Measurements from ENCODE around the gene OR5B17.

Gene OR5B17

GRCh38 chr11:58354727-58355126, 4.1 kb downstream of the OR5B17 start:
- no peak for TF ChIP-seq CTCF (IDR thresholded peaks at IDR 0.05; ENCODE audit: borderline replicate concordance, insufficient read depth, low read depth, low read length)
- no peak overlapping the region for H3K4me3 ChIP-seq (ENCODE audit: low read depth, low read length)

DNA sequence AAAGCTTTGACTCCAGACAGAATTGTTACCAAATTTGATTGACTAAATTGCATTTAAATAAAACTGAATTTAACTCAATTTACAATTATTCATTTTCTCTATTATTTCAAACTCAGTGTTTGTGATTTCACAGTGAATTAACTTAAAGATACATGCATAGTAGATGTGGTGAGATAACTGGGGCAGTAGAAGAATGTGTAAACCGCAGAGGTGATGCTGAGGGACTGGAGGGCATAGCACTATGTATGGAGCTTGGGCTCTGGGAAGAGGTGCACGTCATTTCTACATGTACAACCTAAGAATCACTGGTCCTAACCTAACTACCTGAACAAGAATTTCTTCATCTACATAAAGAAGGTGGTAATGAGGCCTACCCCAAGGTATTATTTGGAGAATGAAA, 13.7 kb downstream of the OR5B17 start:
- TF ChIP-seq CTCF (IDR thresholded peaks at IDR 0.05; ENCODE audit: borderline replicate concordance, insufficient read depth, low read depth, low read length): no peak
- H3K4me3 ChIP-seq (ENCODE audit: low read depth, low read length): no peak overlapping the region

- TF ChIP-seq CTCF (IDR thresholded peaks at IDR 0.05; ENCODE audit: borderline replicate concordance, insufficient read depth, low read depth, low read length): no peak
- no peak overlapping the region for H3K4me3 ChIP-seq (ENCODE audit: low read depth, low read length)
Measured at GRCh38 chr11:58334708-58335107, 24.2 kb downstream of the OR5B17 start.

GRCh38 chr11:58330861-58331260, 28.0 kb downstream of the OR5B17 start:
- H3K4me3 ChIP-seq (ENCODE audit: low read depth, low read length): no peak overlapping the region
- TF ChIP-seq CTCF (IDR thresholded peaks at IDR 0.05; ENCODE audit: borderline replicate concordance, insufficient read depth, low read depth, low read length): no peak

DNA sequence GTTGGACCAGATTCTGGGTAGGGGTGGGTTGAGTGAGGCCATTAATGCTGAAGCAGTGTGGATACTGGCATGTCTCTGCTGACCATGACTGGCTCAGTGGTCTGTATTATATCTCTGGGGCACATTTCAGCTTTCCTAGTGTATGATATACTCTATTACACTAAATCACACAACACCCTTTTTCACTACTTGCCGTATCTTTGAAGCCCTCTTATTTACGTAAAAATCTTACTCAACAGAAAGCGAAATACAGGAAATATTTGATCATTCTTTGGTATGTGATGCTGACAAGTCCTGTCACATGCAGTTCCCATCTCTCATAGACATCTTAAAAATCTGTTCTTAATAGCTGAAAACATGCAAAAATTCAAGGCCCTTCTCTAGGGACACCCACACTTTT, 40.3 kb downstream of the OR5B17 start:
- H3K4me3 ChIP-seq (ENCODE audit: low read depth, low read length): no peak overlapping the region
- TF ChIP-seq CTCF (IDR thresholded peaks at IDR 0.05; ENCODE audit: borderline replicate concordance, insufficient read depth, low read depth, low read length): no peak

DNA sequence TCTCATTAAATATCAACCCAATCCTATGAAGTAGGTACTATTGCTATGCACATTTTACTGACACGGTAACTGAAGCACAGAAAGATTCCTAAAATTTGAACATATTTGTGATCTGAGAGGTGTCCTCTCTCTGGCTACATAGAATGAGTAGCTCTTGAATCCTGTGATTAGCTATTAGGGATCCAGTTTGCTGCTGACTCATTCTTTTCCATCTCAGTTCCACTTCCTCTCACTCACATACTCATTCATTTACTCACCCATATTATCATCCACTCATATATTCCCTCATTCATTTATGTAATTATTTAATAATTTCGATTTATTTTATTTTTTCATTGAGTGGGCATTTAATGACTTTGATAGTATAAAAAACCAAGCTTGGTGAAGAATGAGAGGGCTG, 42.7 kb downstream of the OR5B17 start:
- TF ChIP-seq CTCF (IDR thresholded peaks at IDR 0.05; ENCODE audit: borderline replicate concordance, insufficient read depth, low read depth, low read length): no peak
- H3K4me3 ChIP-seq (ENCODE audit: low read depth, low read length): no peak overlapping the region

Data from GM12875 (cell line).